SK-N-SH (cell line): ENCODE data around the gene ANKDD1A. TPM values are rescaled to one million over a fixed set of nuclear protein-coding genes. Genes with fewer than 3 reads are reported as not detected.

Experiments
- CTCF ChIA-PET: fragments of 300-600, 350-600 bp; formaldehyde crosslinking; extraction: SDS; loops from one replicate; lab custom pipeline; 2021; lab: Yijun Ruan, JAX
- POLR2A ChIA-PET: fragments of 350-600 bp; sonication (Branson Sonifier 250); formaldehyde crosslinking; extraction: SDS; loops from one replicate; lab custom pipeline; 2020; ENCODE audit warnings: antibody characterized with exemption, inconsistent platforms; lab: Yijun Ruan, JAX
- DNase-seq: peaks from one replicate; pipeline ENCODE4 v3.0.0; 2012
- H2AFZ ChIP-seq: fragments of 200-600 bp; sonication (generic); 2 replicates; pipeline ENCODE4 v1.8.1; 2016; ENCODE audit warnings: antibody characterized with exemption, mild to moderate bottlenecking, low read depth
- H3F3A ChIP-seq: fragments of 200-600 bp; sonication (generic); replicated peaks from 2 replicates; pipeline ENCODE3; 2016; ENCODE audit warnings: antibody characterized with exemption, mild to moderate bottlenecking; ENCODE audit not compliant: insufficient read depth
- H3K27ac ChIP-seq, 2 experiments: fragments of 200-500 bp in 1 of 2; fragments of 200-600 bp in 1 of 2; sonication (Bioruptor generic) in 1 of 2; sonication (generic), shearing (Covaris generic) in 1 of 2; 2 replicates each; pipeline versions ENCODE4 v1.5.1 to v1.6.1; 2014 to 2016; ENCODE audit warnings: low read depth in 2 of 2, inconsistent platforms in 1 of 2, low read length in 1 of 2, mild to moderate bottlenecking in 1 of 2, mixed read lengths in 1 of 2
- H3K27me3 ChIP-seq: fragments of 200-600 bp; sonication (generic), shearing (Covaris generic); 2 replicates; pipeline ENCODE4 v1.6.1; 2016; ENCODE audit warnings: mixed run types; ENCODE audit not compliant: insufficient read depth
- H3K36me3 ChIP-seq, 2 experiments: fragments of 200-500 bp in 1 of 2; fragments of 200-600 bp in 1 of 2; sonication (Bioruptor generic) in 1 of 2; sonication (generic) in 1 of 2; replicated peaks in 1 of 2; 2 replicates each; pipeline versions ENCODE3 to v1.5.1; 2014 to 2016; ENCODE audit warnings: low read length in 1 of 2, mild to moderate bottlenecking in 1 of 2; ENCODE audit not compliant: insufficient read depth in 2 of 2, control insufficient read depth in 1 of 2
- H3K4me1 ChIP-seq, 2 experiments: fragments of 200-500 bp in 1 of 2; fragments of 200-600 bp in 1 of 2; sonication (Bioruptor generic) in 1 of 2; sonication (generic), shearing (Covaris generic) in 1 of 2; 2 replicates each; pipeline versions ENCODE4 v1.5.1 to v1.6.1; 2014 to 2016; ENCODE audit warnings: low read depth in 1 of 2, low read length in 1 of 2, mixed run types in 1 of 2; ENCODE audit not compliant: insufficient read depth in 2 of 2, control insufficient read depth in 1 of 2
- H3K4me2 ChIP-seq: fragments of 200-600 bp; sonication (generic), shearing (Covaris generic); 2 replicates; pipeline ENCODE4 v1.6.1; 2017; ENCODE audit warnings: mixed run types
- H3K4me3 ChIP-seq, 2 experiments: fragments of 200-500 bp in 1 of 2; fragments of 200-600 bp in 1 of 2; sonication (Bioruptor generic) in 1 of 2; sonication (generic), shearing (Covaris generic) in 1 of 2; 2 replicates each; pipeline versions ENCODE4 v1.5.1 to v1.8.1; 2014 to 2016; ENCODE audit warnings: low read depth in 2 of 2, inconsistent platforms in 1 of 2, low read length in 1 of 2, mild to moderate bottlenecking in 1 of 2, mixed read lengths in 1 of 2, moderate library complexity in 1 of 2
- H3K79me2 ChIP-seq: fragments of 200-600 bp; sonication (generic); 2 replicates; pipeline ENCODE4 v1.8.1; 2017; ENCODE audit warnings: mild to moderate bottlenecking; ENCODE audit not compliant: insufficient read depth
- H3K9ac ChIP-seq: fragments of 200-600 bp; sonication (generic); 2 replicates; pipeline ENCODE4 v1.6.1; 2017; ENCODE audit warnings: mixed run types
- H3K9me2 ChIP-seq: fragments of 200-600 bp; sonication (generic); 2 replicates; pipeline ENCODE4 v1.6.1; 2017; ENCODE audit warnings: mixed run types
- H3K9me3 ChIP-seq: fragments of 200-600 bp; sonication (generic); 2 replicates; pipeline ENCODE4 v1.6.1; 2017; ENCODE audit warnings: mixed run types, mild to moderate bottlenecking, moderate library complexity
- H4K20me1 ChIP-seq: fragments of 200-600 bp; sonication (generic); 2 replicates; pipeline ENCODE4 v1.6.1; 2017; ENCODE audit warnings: mild to moderate bottlenecking, mixed run types; ENCODE audit not compliant: insufficient read depth
- CHD2 ChIP-seq: fragments of 150-350 bp; IDR thresholded peaks from 2 replicates; pipeline ENCODE4 v1.6.1; 2018; ENCODE audit warnings: low read length; ENCODE audit not compliant: partially characterized antibody
- CTCF ChIP-seq: fragments of 200-600 bp; sonication (generic); IDR thresholded peaks from 2 replicates; pipeline ENCODE4 v1.6.1; 2017; ENCODE audit warnings: antibody characterized with exemption, mild to moderate bottlenecking, moderate library complexity
- ELF1 ChIP-seq: IDR thresholded peaks from 2 replicates; pipeline ENCODE4 v1.4.0; 2012
- EZH2phosphoT487 ChIP-seq: fragments of 200-600 bp; sonication (generic); IDR thresholded peaks from 2 replicates; pipeline ENCODE4 v1.6.1; 2017; ENCODE audit warnings: low read depth, mixed run types, mild to moderate bottlenecking, antibody characterized with exemption, moderate library complexity, borderline replicate concordance
- FOXM1 ChIP-seq: IDR thresholded peaks from 2 replicates; pipeline ENCODE4 v1.4.0; 2012; ENCODE audit warnings: low read depth, mild to moderate bottlenecking
- GATA2 ChIP-seq: sonication (generic); formaldehyde crosslinking; IDR thresholded peaks from 2 replicates; pipeline ENCODE4 v1.5.0; 2020; ENCODE audit warnings: mild to moderate bottlenecking, missing genetic modification reagents
- IRF3 ChIP-seq: fragments of 150-350 bp; IDR thresholded peaks from 2 replicates; pipeline ENCODE4 v1.6.1; 2016; ENCODE audit warnings: mild to moderate bottlenecking, low read depth, low read length
- JUND ChIP-seq: IDR thresholded peaks from 2 replicates; pipeline ENCODE4 v1.4.0; 2012
- MXI1 ChIP-seq: IDR thresholded peaks from 2 replicates; pipeline ENCODE4 v1.6.1; 2012; ENCODE audit warnings: mild to moderate bottlenecking, low read depth, low read length, improper control_type of control experiment
- RAD21 ChIP-seq: IDR thresholded peaks from 2 replicates; pipeline ENCODE4 v1.6.1; 2012; ENCODE audit warnings: mild to moderate bottlenecking, low read length
- REST ChIP-seq: IDR thresholded peaks from 2 replicates; pipeline ENCODE4 v1.6.1; 2012; ENCODE audit warnings: mild to moderate bottlenecking, low read depth, low read length, moderate library complexity
- RXRA ChIP-seq: IDR thresholded peaks from 2 replicates; pipeline ENCODE4 v1.4.0; 2012; ENCODE audit warnings: low read depth, mild to moderate bottlenecking, borderline replicate concordance
- SMC3 ChIP-seq: IDR thresholded peaks from 2 replicates; pipeline ENCODE4 v1.6.1; 2012; ENCODE audit warnings: low read depth, low read length, improper control_type of control experiment
- TEAD4 ChIP-seq: IDR thresholded peaks from 2 replicates; pipeline ENCODE4 v1.4.0; 2012; ENCODE audit warnings: mild to moderate bottlenecking, borderline replicate concordance; ENCODE audit not compliant: insufficient read depth
- USF1 ChIP-seq: IDR thresholded peaks from 2 replicates; pipeline ENCODE4 v1.4.0; 2012; ENCODE audit warnings: low read depth, borderline replicate concordance
- YY1 ChIP-seq: IDR thresholded peaks from 2 replicates; pipeline ENCODE4 v1.4.0; 2012; ENCODE audit warnings: low read depth, mild to moderate bottlenecking
- ZBTB33 ChIP-seq: IDR thresholded peaks from 2 replicates; pipeline ENCODE4 v1.4.0; 2012; ENCODE audit warnings: low read depth, borderline replicate concordance
- WGBS: methylation state at CpG from one replicate; pipeline ENCODE4 v1.1.6; 2017; ENCODE audit warnings: low lambda C conversion rate; 5-methylcytosine and 5-hydroxymethylcytosine counted together
- polyA plus RNA-seq, 3 experiments: library from polyadenylated mRNA; depleted of rRNA; stranded (reverse); fragments of >200 nt; gene quantifications; 2 replicates each; pipeline ENCODE4 v1.2.3, GENCODE V29; 2012

The ANKDD1A gene
- polyA plus RNA-seq, 1 of the 3 experiments (the other 2 are of a cell fraction): 8.6 TPM

GRCh38 chr15:64987136-64987535 is 75.4 kb downstream of the ANKDD1A start:
- Histone ChIP-seq H2AFZ (no peak overlapping the region), H3K9me3 (no peaks in the 10 kb centered on the region), H4K20me1 (no peaks in the 10 kb centered on the region), H3K79me2 (peaks cover 63% of the 10 kb centered on the region)
- CTCF ChIA-PET: interaction anchor here (0.7 to 2.3 kb wide), 3 partner anchors 37 to 259 kb away, joined by 3 to 6 read pairs (median 3); no protein-coding TSS in a partner anchor
- TF ChIP-seq CTCF: no peak
- TF ChIP-seq MXI1: no peak
- TF ChIP-seq GATA2: no peak
- TF ChIP-seq USF1: no peak
- TF ChIP-seq, all 33 proteins: peak for 0
- POLR2A ChIA-PET: no interaction called here
- WGBS: 77% methylated on average over 3 of the region's 3 CpGs
- Histone ChIP-seq H3K36me3 (no peaks in the 10 kb centered on the region), H3K27ac (no peak overlapping the region), H3K4me3 (no peak overlapping the region), H3K4me1 (peaks cover 8 to 14% of the 10 kb centered on the region in 2 experiments; a peak in 3 of 4 replicates), H3K4me2 (no peak overlapping the region), H3F3A (peaks cover 8% of the 10 kb centered on the region), H3K9me2 (no peaks in the 10 kb centered on the region), H3K27me3 (no peaks in the 10 kb centered on the region), H3K9ac (no peak overlapping the region)
- no peak for DNase-seq

GRCh38 chr15:64989416-64990167 is 77.9 kb downstream of the ANKDD1A start, which contains the start of gene SPG21:
SPG21 (minus strand) TSS chr15:64989914; CDS start chr15:64983569, 6,345 bp downstream.
- Histone ChIP-seq H3K79me2 (peaks cover 49% of the 10 kb centered on the region), H3K9ac (peak within 1 kb of the TSS; percentile 94), H3K27ac (peak within 1 kb of the TSS; percentile 84 to 90), H2AFZ (peak within 1 kb of the TSS; percentile 98), H3K27me3 (no peaks in the 10 kb centered on the region), H3K9me3 (no peaks in the 10 kb centered on the region), H3K4me3 (peak within 1 kb of the TSS; percentile 80 to 94), H3K4me2 (peak within 1 kb of the TSS; percentile 89), H3K36me3 (no peaks in the 10 kb centered on the region), H3F3A (peaks cover 8% of the 10 kb centered on the region), H3K9me2 (no peaks in the 10 kb centered on the region), H3K4me1 (peaks cover 8 to 10% of the 10 kb centered on the region in 2 experiments; a peak in 3 of 4 replicates), H4K20me1 (no peaks in the 10 kb centered on the region)
- ChIA-PET CTCF (interaction anchor here (0.6 to 0.7 kb wide), 2 partner anchors 16 to 112 kb away, joined by 3 read pairs; no protein-coding TSS in a partner anchor), POLR2A (interaction anchor here (0.8 to 1.3 kb wide), 3 partner anchors 149 to 164 kb away, joined by 3 to 4 read pairs (median 4); partner anchors contain the start of gene PIF1)
- peak; percentile 98 for DNase-seq
- 2% methylated on average over 41 of the region's 75 CpGs for WGBS
- TF ChIP-seq FOXM1 (no peak), SMC3 (no peak), YY1 (no peak), RXRA (peak; percentile 21; the same call in 1 of the 2 replicates), REST (no peak), ZBTB33 (peak; percentile 92), JUND (no peak), ELF1 (peak; percentile 96), CHD2 (peak; percentile 97), RAD21 (no peak), TEAD4 (no peak), EZH2phosphoT487 (no peak), IRF3 (no peak)
